Hepatocyte (in vitro differentiated cells): ENCODE data around the gene TBC1D8. TPM values are rescaled to one million over a fixed set of nuclear protein-coding genes. Genes with fewer than 3 reads are reported as not detected.

Experiments used
- DNase-seq: peaks from one replicate; pipeline ENCODE4 v3.0.0-alpha.2; 2016; ENCODE audit warnings: low spot score
- H2AFZ ChIP-seq: fragments of 200-600 bp; sonication (generic); 2 replicates; pipeline ENCODE4 v1.6.0; 2016; ENCODE audit warnings: antibody characterized with exemption, mild to moderate bottlenecking
- H3K27ac ChIP-seq: fragments of 200-600 bp; sonication (generic); 2 replicates; pipeline ENCODE4 v1.5.1; 2016; ENCODE audit warnings: mild to moderate bottlenecking
- H3K27me3 ChIP-seq: fragments of 200-600 bp; sonication (generic); 2 replicates; pipeline ENCODE4 v1.6.1; 2016
- H3K36me3 ChIP-seq: fragments of 200-600 bp; sonication (generic); replicated peaks from 2 replicates; pipeline ENCODE4 v1.5.1; 2016; ENCODE audit warnings: low read depth; ENCODE audit not compliant: insufficient read depth
- H3K4me1 ChIP-seq: fragments of 200-600 bp; sonication (generic); 2 replicates; pipeline ENCODE4 v1.5.1; 2016; ENCODE audit warnings: mild to moderate bottlenecking, moderate library complexity; ENCODE audit not compliant: insufficient read depth
- H3K4me2 ChIP-seq: fragments of 200-600 bp; sonication (generic); 2 replicates; pipeline ENCODE4 v1.6.0; 2016
- H3K4me3 ChIP-seq: fragments of 200-600 bp; sonication (generic); 2 replicates; pipeline ENCODE4 v1.5.1; 2016; ENCODE audit warnings: mild to moderate bottlenecking
- H3K79me2 ChIP-seq: fragments of 200-600 bp; sonication (generic); 2 replicates; pipeline ENCODE4 v1.6.0; 2017; ENCODE audit warnings: mild to moderate bottlenecking
- H3K9me2 ChIP-seq: fragments of 200-600 bp; sonication (generic); replicated peaks from 2 replicates; pipeline ENCODE4 v1.6.0; 2017; ENCODE audit warnings: mild to moderate bottlenecking; ENCODE audit not compliant: insufficient read depth
- H3K9me3 ChIP-seq: fragments of 200-600 bp; sonication (generic); 2 replicates; pipeline ENCODE4 v1.5.1; 2016; ENCODE audit warnings: low read depth, mild to moderate bottlenecking
- H4K20me1 ChIP-seq: fragments of 200-600 bp; sonication (generic); 2 replicates; pipeline ENCODE4 v1.6.0; 2016; ENCODE audit warnings: mild to moderate bottlenecking; ENCODE audit not compliant: insufficient read depth, poor library complexity, severe bottlenecking
- EZH2 ChIP-seq: fragments of 200-600 bp; sonication (generic); IDR thresholded peaks from 2 replicates; pipeline ENCODE4 v1.6.1; 2016; ENCODE audit warnings: antibody characterized with exemption, mild to moderate bottlenecking, borderline replicate concordance
- EZH2phosphoT487 ChIP-seq: fragments of 200-600 bp; sonication (generic); IDR thresholded peaks from one replicate; pipeline ENCODE4 v1.6.1; 2018; ENCODE audit warnings: antibody characterized with exemption, mild to moderate bottlenecking, low read depth, moderate library complexity; ENCODE audit not compliant: unreplicated experiment, severe bottlenecking
- WGBS: methylation state at CpG from one replicate; pipeline ENCODE4 v1.1.6; 2016; ENCODE audit warnings: low lambda C conversion rate; ENCODE audit errors: missing lambda C conversion rate; 5-methylcytosine and 5-hydroxymethylcytosine counted together
- polyA plus RNA-seq: library from polyadenylated mRNA; unstranded; fragments of >200 nt; fragmentation: Nextera tagmentation; extraction: Ambion mirVana; gene quantifications from 2 replicates; pipeline ENCODE4 v1.2.1, GENCODE V29; 2016
- total RNA-seq: library from RNA; depleted of rRNA; stranded (reverse); fragments of >200 nt; gene quantifications from 2 replicates; pipeline ENCODE4 v1.2.3, GENCODE V29; 2014
- TF ChIP-seq, protein P1 (sequence below): fragments of 200-600 bp; sonication (generic); IDR thresholded peaks from 2 replicates; pipeline ENCODE4 v1.5.1; 2016; ENCODE audit warnings: antibody characterized with exemption, mild to moderate bottlenecking; ENCODE audit not compliant: poor library complexity

TBC1D8 gene
- total and polyA plus RNA-seq, 2 experiments from 2014 or later: 10.1 to 15.8 TPM

DNA sequence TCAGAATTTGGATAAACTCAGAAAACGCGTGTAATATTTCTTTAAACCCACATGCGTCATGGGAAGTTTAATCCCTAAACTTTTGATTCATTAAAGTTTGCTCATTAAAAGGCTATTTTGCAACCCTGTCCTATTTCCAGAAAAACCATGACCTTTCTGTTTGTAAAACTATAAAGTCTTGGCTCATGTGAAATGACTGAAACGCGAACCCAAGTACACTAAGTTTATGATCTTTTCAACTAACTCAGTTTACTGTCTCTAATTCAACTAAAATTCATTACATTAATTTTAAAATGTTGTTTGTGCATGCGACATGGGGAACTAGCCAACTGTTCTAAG lies 153.0 kb downstream of the TBC1D8 start:
- Histone ChIP-seq H3K36me3 (no peaks in the 10 kb centered on the region), H3K9me2 (no peaks in the 10 kb centered on the region), H4K20me1 (peaks cover 4% of the 10 kb centered on the region), H2AFZ (no peak overlapping the region), H3K9me3 (no peaks in the 10 kb centered on the region), H3K4me2 (no peak overlapping the region), H3K27me3 (no peaks in the 10 kb centered on the region), H3K4me3 (no peak overlapping the region), H3K4me1 (peaks cover 6% of the 10 kb centered on the region), H3K27ac (no peak overlapping the region), H3K79me2 (peaks cover 10% of the 10 kb centered on the region)
- TF ChIP-seq EZH2 (no peak), EZH2phosphoT487 (no peak)
- TF ChIP-seq, protein P1, sequence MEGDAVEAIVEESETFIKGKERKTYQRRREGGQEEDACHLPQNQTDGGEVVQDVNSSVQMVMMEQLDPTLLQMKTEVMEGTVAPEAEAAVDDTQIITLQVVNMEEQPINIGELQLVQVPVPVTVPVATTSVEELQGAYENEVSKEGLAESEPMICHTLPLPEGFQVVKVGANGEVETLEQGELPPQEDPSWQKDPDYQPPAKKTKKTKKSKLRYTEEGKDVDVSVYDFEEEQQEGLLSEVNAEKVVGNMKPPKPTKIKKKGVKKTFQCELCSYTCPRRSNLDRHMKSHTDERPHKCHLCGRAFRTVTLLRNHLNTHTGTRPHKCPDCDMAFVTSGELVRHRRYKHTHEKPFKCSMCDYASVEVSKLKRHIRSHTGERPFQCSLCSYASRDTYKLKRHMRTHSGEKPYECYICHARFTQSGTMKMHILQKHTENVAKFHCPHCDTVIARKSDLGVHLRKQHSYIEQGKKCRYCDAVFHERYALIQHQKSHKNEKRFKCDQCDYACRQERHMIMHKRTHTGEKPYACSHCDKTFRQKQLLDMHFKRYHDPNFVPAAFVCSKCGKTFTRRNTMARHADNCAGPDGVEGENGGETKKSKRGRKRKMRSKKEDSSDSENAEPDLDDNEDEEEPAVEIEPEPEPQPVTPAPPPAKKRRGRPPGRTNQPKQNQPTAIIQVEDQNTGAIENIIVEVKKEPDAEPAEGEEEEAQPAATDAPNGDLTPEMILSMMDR: no peak
- 92% methylated on average over 6 of the region's 6 CpGs for WGBS
- no peak for DNase-seq

DNA sequence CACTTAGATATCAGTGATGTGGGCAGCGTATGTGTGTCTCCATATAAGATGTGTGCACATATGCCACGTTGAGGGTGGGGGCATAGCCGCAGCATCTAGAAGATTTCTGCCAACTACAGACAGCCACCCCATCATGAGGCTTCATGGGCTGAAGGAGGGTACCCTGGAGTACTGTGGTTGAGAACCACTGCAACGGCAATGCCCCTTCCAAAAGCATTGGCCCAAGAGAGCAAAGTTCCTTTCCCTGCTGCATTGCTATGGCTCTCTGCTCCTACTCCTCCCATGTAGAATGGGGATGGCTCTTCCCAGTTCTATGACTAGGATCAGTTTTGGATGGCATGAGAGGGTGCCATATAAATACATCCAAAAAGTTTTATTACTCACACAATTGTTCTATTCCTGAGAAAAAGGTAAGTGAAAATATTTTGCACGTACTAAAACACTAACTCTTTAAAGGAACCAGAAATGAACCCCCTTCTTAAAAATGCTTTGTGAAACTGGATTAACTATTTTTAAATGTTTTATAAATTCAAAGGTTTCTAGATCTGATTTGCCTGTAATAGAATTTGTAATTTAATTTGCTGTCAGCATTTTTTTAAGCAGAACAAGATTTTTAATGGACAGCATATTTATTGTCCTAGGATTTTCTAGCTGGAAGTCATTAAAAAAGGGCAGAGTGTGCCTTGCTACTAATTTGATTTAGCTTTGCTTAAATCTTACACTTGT lies 153.5 kb downstream of the TBC1D8 start:
- H3K27me3 ChIP-seq: no peaks in the 10 kb centered on the region
- no peak for DNase-seq
- no peaks in the 10 kb centered on the region for H3K36me3 ChIP-seq
- no peak overlapping the region for H2AFZ ChIP-seq
- H3K79me2 ChIP-seq: peaks cover 5% of the 10 kb centered on the region
- H3K9me2 ChIP-seq: no peaks in the 10 kb centered on the region
- H3K4me1 ChIP-seq: peaks cover 6% of the 10 kb centered on the region
- H3K27ac ChIP-seq: no peak overlapping the region
- H3K4me3 ChIP-seq: no peak overlapping the region
- TF ChIP-seq EZH2 (no peak), EZH2phosphoT487 (no peak)
- TF ChIP-seq, protein P1: no peak
- H3K9me3 ChIP-seq: no peaks in the 10 kb centered on the region
- no peak overlapping the region for H3K4me2 ChIP-seq
- 92% methylated on average over 5 of the region's 5 CpGs for WGBS
- H4K20me1 ChIP-seq: no peaks in the 10 kb centered on the region

DNA sequence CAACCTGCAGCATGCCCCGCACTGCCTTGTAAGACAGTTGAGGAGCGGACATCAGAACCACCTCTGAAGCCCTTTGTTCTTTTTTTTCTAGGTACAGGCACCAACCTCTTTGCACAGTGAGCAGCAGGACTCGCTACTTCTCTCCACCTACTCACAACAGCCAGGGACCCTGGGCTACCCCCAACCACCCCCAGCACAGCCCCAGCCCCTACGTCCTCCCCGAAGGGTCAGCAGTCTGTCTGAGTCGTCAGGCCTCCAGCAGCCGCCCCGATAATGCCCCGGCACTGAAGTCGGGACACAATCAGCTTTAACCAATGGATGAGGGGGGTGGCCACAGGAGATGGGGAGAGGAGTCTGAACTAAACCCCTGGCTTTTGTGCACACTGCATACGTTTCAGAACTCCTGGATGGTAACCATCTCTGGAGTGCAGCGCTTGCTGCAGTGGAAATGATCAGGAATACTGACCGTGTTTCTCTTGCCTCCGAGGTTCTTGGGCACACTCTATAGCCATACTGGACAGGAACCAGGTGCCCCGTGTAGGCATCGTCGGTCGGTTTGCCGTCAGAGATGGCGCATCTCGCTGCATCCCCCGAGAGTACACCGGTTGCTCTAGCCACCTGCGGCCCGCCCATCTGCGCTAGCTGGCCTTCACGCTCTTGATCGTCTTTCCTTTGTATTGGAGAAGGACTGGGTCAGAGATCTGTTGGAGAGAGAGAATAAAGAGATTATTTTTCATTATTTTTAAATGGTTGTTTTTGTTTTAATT lies 155.7 kb downstream of the TBC1D8 start:
- no peaks in the 10 kb centered on the region for H3K4me1 ChIP-seq
- H3K9me3 ChIP-seq: no peaks in the 10 kb centered on the region
- no peak overlapping the region for H3K27ac ChIP-seq
- no peak overlapping the region for H3K4me3 ChIP-seq
- H3K4me2 ChIP-seq: no peak overlapping the region
- 93% methylated on average over 28 of the region's 28 CpGs for WGBS
- H3K9me2 ChIP-seq: no peaks in the 10 kb centered on the region
- TF ChIP-seq EZH2phosphoT487 (no peak), EZH2 (no peak)
- TF ChIP-seq, protein P1: no peak
- no peak overlapping the region for H2AFZ ChIP-seq
- no peaks in the 10 kb centered on the region for H4K20me1 ChIP-seq
- H3K79me2 ChIP-seq: no peaks in the 10 kb centered on the region
- H3K27me3 ChIP-seq: no peaks in the 10 kb centered on the region
- no peak for DNase-seq
- H3K36me3 ChIP-seq: no peaks in the 10 kb centered on the region
